Stimulated activated naive B cell treated with anti-CD40 and anti-IgM and Interleukin-4, amounts not matched to agents 10 μg/mL and 1 μg/mL and 100 μg/mL, for 72 hours (primary cell): ENCODE measurements around the gene ARL5C.
"Not testable (repeated sequence)": the region's sequence is repeated elsewhere in the genome, so short reads cannot be mapped to it uniquely, and the experiment has no call there.

Experiments used
- ATAC-seq, 2 donors: fragments of 150-1000 bp; cut with Tn5 transposase; replicated peaks; 2 replicates each; pipeline ENCODE4 v1.10.0; 2021; ENCODE audit warnings: moderate library complexity in 1 of 2
- DNase-seq: peaks from one replicate; pipeline ENCODE4 v3.0.0; 2021
- H3K27ac Mint-ChIP-seq: one replicate; pipeline ENCODE4 v1.8.0; 2022; ENCODE audit warnings: mild to moderate bottlenecking, mixed read lengths
- H3K27me3 Mint-ChIP-seq, 2 donors: one replicate each; pipeline ENCODE4 v1.8.0; 2022; ENCODE audit warnings: mixed read lengths in 2 of 2
- H3K36me3 Mint-ChIP-seq, 2 donors: one replicate each; pipeline ENCODE4 v1.8.0; 2022; ENCODE audit warnings: mixed read lengths in 2 of 2, mild to moderate bottlenecking in 1 of 2
- H3K4me1 Mint-ChIP-seq, 2 donors: one replicate each; pipeline ENCODE4 v1.8.0; 2022; ENCODE audit warnings: mixed read lengths in 2 of 2, mild to moderate bottlenecking in 1 of 2
- H3K4me3 Mint-ChIP-seq, 2 donors: one replicate each; pipeline ENCODE4 v1.8.0; 2022; ENCODE audit warnings: mild to moderate bottlenecking in 2 of 2, mixed read lengths in 2 of 2, moderate library complexity in 1 of 2
- H3K9me3 Mint-ChIP-seq, 2 donors: one replicate each; pipeline ENCODE4 v1.8.0; 2022; ENCODE audit warnings: mixed read lengths in 2 of 2, mild to moderate bottlenecking in 1 of 2

ARL5C gene

GRCh38 chr17:39132192-39132610 is 33.8 kb downstream of the ARL5C start:
- H3K27me3 Mint-ChIP-seq: peaks cover 5 to 6% of the 10 kb centered on the region in 2 donors
- H3K9me3 Mint-ChIP-seq: no peaks in the 10 kb centered on the region
- ATAC-seq: no peak
- no peak overlapping the region for H3K27ac Mint-ChIP-seq
- H3K36me3 Mint-ChIP-seq: no peaks in the 10 kb centered on the region
- no peak for DNase-seq
- H3K4me1 Mint-ChIP-seq: no peaks in the 10 kb centered on the region
- H3K4me3 Mint-ChIP-seq: no peak overlapping the region

GRCh38 chr17:39131616-39132015 is 34.3 kb downstream of the ARL5C start:
- H3K27ac Mint-ChIP-seq: no peak overlapping the region

GRCh38 chr17:39130205-39130604 is 35.8 kb downstream of the ARL5C start:
- Mint-ChIP-seq H3K27me3 (peaks cover 5 to 6% of the 10 kb centered on the region in 2 donors), H3K4me1 (no peaks in the 10 kb centered on the region), H3K36me3 (no peaks in the 10 kb centered on the region), H3K9me3 (no peaks in the 10 kb centered on the region), H3K4me3 (no peak overlapping the region), H3K27ac (no peak overlapping the region)
- DNase-seq (no peak), ATAC-seq (no peak)

More at GRCh38 chr17:39131616-39132015, 34.3 kb downstream of the ARL5C start:
- peaks cover 5 to 6% of the 10 kb centered on the region in 2 donors for H3K27me3 Mint-ChIP-seq
- DNase-seq (no peak), ATAC-seq (no peak)
- H3K9me3 Mint-ChIP-seq: no peaks in the 10 kb centered on the region
- no peak overlapping the region for H3K4me3 Mint-ChIP-seq
- no peaks in the 10 kb centered on the region for H3K4me1 Mint-ChIP-seq
- no peaks in the 10 kb centered on the region for H3K36me3 Mint-ChIP-seq

- H3K27ac Mint-ChIP-seq, H3K4me1 Mint-ChIP-seq, ATAC-seq, H3K27me3 Mint-ChIP-seq, H3K4me3 Mint-ChIP-seq, H3K9me3 Mint-ChIP-seq, DNase-seq, H3K36me3 Mint-ChIP-seq: not testable (repeated sequence)
Observed at GRCh38 chr17:39129544-39129943, 36.4 kb downstream of the ARL5C start.

GRCh38 chr17:39126436-39126835 is 39.5 kb downstream of the ARL5C start:
- no peak overlapping the region for H3K27ac Mint-ChIP-seq

GRCh38 chr17:39125143-39125875 is 40.7 kb downstream of the ARL5C start:
- Mint-ChIP-seq H3K9me3 (no peaks in the 10 kb centered on the region), H3K27ac (no peak overlapping the region), H3K27me3 (no peaks in the 10 kb centered on the region), H3K4me1 (peaks cover 0 to 1% of the 10 kb centered on the region in 2 donors), H3K4me3 (no peak overlapping the region), H3K36me3 (no peaks in the 10 kb centered on the region)
- ATAC-seq (no peak), DNase-seq (no peak)

More at GRCh38 chr17:39126436-39126835, 39.5 kb downstream of the ARL5C start:
- no peak overlapping the region for H3K4me3 Mint-ChIP-seq
- no peaks in the 10 kb centered on the region for H3K27me3 Mint-ChIP-seq
- ATAC-seq: no peak
- no peaks in the 10 kb centered on the region for H3K36me3 Mint-ChIP-seq
- H3K9me3 Mint-ChIP-seq: no peaks in the 10 kb centered on the region
- peaks cover 0 to 1% of the 10 kb centered on the region in 2 donors for H3K4me1 Mint-ChIP-seq
- DNase-seq: no peak

- H3K9me3 Mint-ChIP-seq: peaks cover under 1 to 1% of the 10 kb centered on the region in 2 donors
- no peaks in the 10 kb centered on the region for H3K27me3 Mint-ChIP-seq
- H3K36me3 Mint-ChIP-seq: peaks cover 0 to under 1% of the 10 kb centered on the region in 2 donors
- H3K4me1 Mint-ChIP-seq: peaks cover 7 to 14% of the 10 kb centered on the region in 2 donors
- no peak overlapping the region for H3K4me3 Mint-ChIP-seq
- ATAC-seq: no peak
- no peak overlapping the region for H3K27ac Mint-ChIP-seq
- no peak for DNase-seq
Observed at GRCh38 chr17:39123627-39124026, 42.3 kb downstream of the ARL5C start.

- DNase-seq (no peak), ATAC-seq (no peak)
- Mint-ChIP-seq H3K9me3 (peaks cover 2 to 3% of the 10 kb centered on the region in 2 donors), H3K4me1 (peaks cover 11 to 21% of the 10 kb centered on the region in 2 donors), H3K4me3 (no peak overlapping the region), H3K36me3 (peaks cover 0 to 3% of the 10 kb centered on the region in 2 donors), H3K27ac (no peak overlapping the region), H3K27me3 (no peaks in the 10 kb centered on the region)
Observed at GRCh38 chr17:39122991-39123390, 43.0 kb downstream of the ARL5C start.

GRCh38 chr17:39121919-39122318 is 44.0 kb downstream of the ARL5C start:
- not testable (repeated sequence) for H3K27me3 Mint-ChIP-seq, DNase-seq, H3K4me3 Mint-ChIP-seq, H3K9me3 Mint-ChIP-seq, H3K36me3 Mint-ChIP-seq, ATAC-seq, H3K27ac Mint-ChIP-seq
- H3K4me1 Mint-ChIP-seq: peaks cover 12 to 24% of the 10 kb centered on the region in 2 donors

- peaks cover 0 to 3% of the 10 kb centered on the region in 2 donors for H3K36me3 Mint-ChIP-seq
- DNase-seq (peak; percentile 38), ATAC-seq (peak; percentile 97 to 98)
- peak overlapping the region; percentile 69 for H3K27ac Mint-ChIP-seq
- H3K9me3 Mint-ChIP-seq: peaks cover 2 to 7% of the 10 kb centered on the region in 2 donors
- no peaks in the 10 kb centered on the region for H3K27me3 Mint-ChIP-seq
- peak overlapping the region in 1 of 2 donors; percentile 44 for H3K4me3 Mint-ChIP-seq
- peaks cover 15 to 24% of the 10 kb centered on the region in 2 donors for H3K4me1 Mint-ChIP-seq
Observed at GRCh38 chr17:39118674-39119419, 47.1 kb downstream of the ARL5C start.

GRCh38 chr17:39116224-39116623 is 49.7 kb downstream of the ARL5C start:
- ATAC-seq (no peak), DNase-seq (no peak)
- Mint-ChIP-seq H3K9me3 (peaks cover 2 to 7% of the 10 kb centered on the region in 2 donors), H3K36me3 (peaks cover 0 to 3% of the 10 kb centered on the region in 2 donors), H3K27me3 (peaks cover 0 to 4% of the 10 kb centered on the region in 2 donors), H3K4me3 (no peak overlapping the region), H3K4me1 (peaks cover 15 to 24% of the 10 kb centered on the region in 2 donors), H3K27ac (no peak overlapping the region)

GRCh38 chr17:39115135-39115534 is 50.8 kb downstream of the ARL5C start:
- Mint-ChIP-seq H3K27me3 (peaks cover 0 to 4% of the 10 kb centered on the region in 2 donors), H3K27ac (no peak overlapping the region)

GRCh38 chr17:39114723-39115122 is 51.2 kb downstream of the ARL5C start:
- Mint-ChIP-seq H3K36me3 (peaks cover 0 to 3% of the 10 kb centered on the region in 2 donors), H3K27me3 (peaks cover 0 to 4% of the 10 kb centered on the region in 2 donors), H3K27ac (no peak overlapping the region), H3K9me3 (peaks cover 2 to 7% of the 10 kb centered on the region in 2 donors), H3K4me1 (peaks cover 15 to 20% of the 10 kb centered on the region in 2 donors), H3K4me3 (no peak overlapping the region)
- ATAC-seq (no peak), DNase-seq (no peak)

More at GRCh38 chr17:39115135-39115534, 50.8 kb downstream of the ARL5C start:
- Mint-ChIP-seq H3K36me3 (peaks cover 0 to 3% of the 10 kb centered on the region in 2 donors), H3K4me3 (no peak overlapping the region), H3K4me1 (peaks cover 15 to 24% of the 10 kb centered on the region in 2 donors), H3K9me3 (peaks cover 2 to 7% of the 10 kb centered on the region in 2 donors)
- ATAC-seq (no peak), DNase-seq (no peak)

GRCh38 chr17:39113871-39114270 is 52.1 kb downstream of the ARL5C start:
- no peak overlapping the region for H3K27ac Mint-ChIP-seq
- peaks cover 0 to 4% of the 10 kb centered on the region in 2 donors for H3K27me3 Mint-ChIP-seq

More at GRCh38 chr17:39113871-39114270, 52.1 kb downstream of the ARL5C start:
- peaks cover 0 to 3% of the 10 kb centered on the region in 2 donors for H3K36me3 Mint-ChIP-seq
- H3K4me1 Mint-ChIP-seq: peaks cover 12% of the 10 kb centered on the region in 2 donors
- H3K4me3 Mint-ChIP-seq: no peak overlapping the region
- DNase-seq: no peak
- H3K9me3 Mint-ChIP-seq: peaks cover 2 to 7% of the 10 kb centered on the region in 2 donors
- ATAC-seq: no peak
